ENCODE data around the gene HOXC9. TPM values are rescaled to one million over a fixed set of nuclear protein-coding genes. Genes with fewer than 3 reads are reported as not detected.

Gene HOXC9
- total and polyA plus RNA-seq, 9 of the 15 experiments (the other 6 are each of a cell fraction or from before 2014, with no cell fraction given), result 1.1 to 10.5 (median 9.3) TPM

- TF ChIP-seq, protein P1, sequence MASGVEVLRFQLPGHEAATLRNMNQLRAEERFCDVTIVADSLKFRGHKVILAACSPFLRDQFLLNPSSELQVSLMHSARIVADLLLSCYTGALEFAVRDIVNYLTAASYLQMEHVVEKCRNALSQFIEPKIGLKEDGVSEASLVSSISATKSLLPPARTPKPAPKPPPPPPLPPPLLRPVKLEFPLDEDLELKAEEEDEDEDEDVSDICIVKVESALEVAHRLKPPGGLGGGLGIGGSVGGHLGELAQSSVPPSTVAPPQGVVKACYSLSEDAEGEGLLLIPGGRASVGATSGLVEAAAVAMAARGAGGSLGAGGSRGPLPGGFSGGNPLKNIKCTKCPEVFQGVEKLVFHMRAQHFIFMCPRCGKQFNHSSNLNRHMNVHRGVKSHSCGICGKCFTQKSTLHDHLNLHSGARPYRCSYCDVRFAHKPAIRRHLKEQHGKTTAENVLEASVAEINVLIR (CRISPR knock-in tag; IDR thresholded peaks at IDR 0.05), result no peak
- TF ChIP-seq ZNF561 (CRISPR knock-in tag; conservative IDR thresholded peaks at IDR 0.05) (no peak), CSDE1 (IDR thresholded peaks at IDR 0.05) (no peak), TARDBP (IDR thresholded peaks at IDR 0.05) (no peak), ZNF699 (CRISPR knock-in tag; IDR thresholded peaks at IDR 0.05; ENCODE audit: insufficient replicate concordance) (no peak), IRF2 (CRISPR knock-in tag; IDR thresholded peaks at IDR 0.05) (no peak), STAT5A (IDR thresholded peaks at IDR 0.05; ENCODE audit: borderline replicate concordance, low read length) (no peak), PTBP1 (IDR thresholded peaks at IDR 0.05; ENCODE audit: low read depth, low read length) (0 out of 2 replicates have a peak, but pooled peaks have one; percentile 19), KAT8 (IDR thresholded peaks at IDR 0.05; ENCODE audit: low read depth) (no peak), FOSL1 (tag; conservative IDR thresholded peaks at IDR 0.05) (no peak), TAF7 (tag; IDR thresholded peaks at IDR 0.05) (no peak), NRF1 (conservative IDR thresholded peaks at IDR 0.05 in 1 of 2, IDR thresholded peaks at IDR 0.05 in 1 of 2) (no peak), ZNF174 (CRISPR knock-in tag; IDR thresholded peaks at IDR 0.05) (no peak), ZNF408 (CRISPR knock-in tag; IDR thresholded peaks at IDR 0.05; ENCODE audit: low read depth) (no peak), TAL1 (IDR thresholded peaks at IDR 0.05) (no peak), NFATC3 (IDR thresholded peaks at IDR 0.05) (no peak)
- TF ChIP-seq, protein P2, sequence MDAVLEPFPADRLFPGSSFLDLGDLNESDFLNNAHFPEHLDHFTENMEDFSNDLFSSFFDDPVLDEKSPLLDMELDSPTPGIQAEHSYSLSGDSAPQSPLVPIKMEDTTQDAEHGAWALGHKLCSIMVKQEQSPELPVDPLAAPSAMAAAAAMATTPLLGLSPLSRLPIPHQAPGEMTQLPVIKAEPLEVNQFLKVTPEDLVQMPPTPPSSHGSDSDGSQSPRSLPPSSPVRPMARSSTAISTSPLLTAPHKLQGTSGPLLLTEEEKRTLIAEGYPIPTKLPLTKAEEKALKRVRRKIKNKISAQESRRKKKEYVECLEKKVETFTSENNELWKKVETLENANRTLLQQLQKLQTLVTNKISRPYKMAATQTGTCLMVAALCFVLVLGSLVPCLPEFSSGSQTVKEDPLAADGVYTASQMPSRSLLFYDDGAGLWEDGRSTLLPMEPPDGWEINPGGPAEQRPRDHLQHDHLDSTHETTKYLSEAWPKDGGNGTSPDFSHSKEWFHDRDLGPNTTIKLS (IDR thresholded peaks at IDR 0.05; ENCODE audit: borderline replicate concordance, low read depth), result no peak
- TF ChIP-seq, protein P3, sequence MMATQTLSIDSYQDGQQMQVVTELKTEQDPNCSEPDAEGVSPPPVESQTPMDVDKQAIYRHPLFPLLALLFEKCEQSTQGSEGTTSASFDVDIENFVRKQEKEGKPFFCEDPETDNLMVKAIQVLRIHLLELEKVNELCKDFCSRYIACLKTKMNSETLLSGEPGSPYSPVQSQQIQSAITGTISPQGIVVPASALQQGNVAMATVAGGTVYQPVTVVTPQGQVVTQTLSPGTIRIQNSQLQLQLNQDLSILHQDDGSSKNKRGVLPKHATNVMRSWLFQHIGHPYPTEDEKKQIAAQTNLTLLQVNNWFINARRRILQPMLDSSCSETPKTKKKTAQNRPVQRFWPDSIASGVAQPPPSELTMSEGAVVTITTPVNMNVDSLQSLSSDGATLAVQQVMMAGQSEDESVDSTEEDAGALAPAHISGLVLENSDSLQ (IDR thresholded peaks at IDR 0.05), result peak; percentile 89
- TF ChIP-seq, protein P4, sequence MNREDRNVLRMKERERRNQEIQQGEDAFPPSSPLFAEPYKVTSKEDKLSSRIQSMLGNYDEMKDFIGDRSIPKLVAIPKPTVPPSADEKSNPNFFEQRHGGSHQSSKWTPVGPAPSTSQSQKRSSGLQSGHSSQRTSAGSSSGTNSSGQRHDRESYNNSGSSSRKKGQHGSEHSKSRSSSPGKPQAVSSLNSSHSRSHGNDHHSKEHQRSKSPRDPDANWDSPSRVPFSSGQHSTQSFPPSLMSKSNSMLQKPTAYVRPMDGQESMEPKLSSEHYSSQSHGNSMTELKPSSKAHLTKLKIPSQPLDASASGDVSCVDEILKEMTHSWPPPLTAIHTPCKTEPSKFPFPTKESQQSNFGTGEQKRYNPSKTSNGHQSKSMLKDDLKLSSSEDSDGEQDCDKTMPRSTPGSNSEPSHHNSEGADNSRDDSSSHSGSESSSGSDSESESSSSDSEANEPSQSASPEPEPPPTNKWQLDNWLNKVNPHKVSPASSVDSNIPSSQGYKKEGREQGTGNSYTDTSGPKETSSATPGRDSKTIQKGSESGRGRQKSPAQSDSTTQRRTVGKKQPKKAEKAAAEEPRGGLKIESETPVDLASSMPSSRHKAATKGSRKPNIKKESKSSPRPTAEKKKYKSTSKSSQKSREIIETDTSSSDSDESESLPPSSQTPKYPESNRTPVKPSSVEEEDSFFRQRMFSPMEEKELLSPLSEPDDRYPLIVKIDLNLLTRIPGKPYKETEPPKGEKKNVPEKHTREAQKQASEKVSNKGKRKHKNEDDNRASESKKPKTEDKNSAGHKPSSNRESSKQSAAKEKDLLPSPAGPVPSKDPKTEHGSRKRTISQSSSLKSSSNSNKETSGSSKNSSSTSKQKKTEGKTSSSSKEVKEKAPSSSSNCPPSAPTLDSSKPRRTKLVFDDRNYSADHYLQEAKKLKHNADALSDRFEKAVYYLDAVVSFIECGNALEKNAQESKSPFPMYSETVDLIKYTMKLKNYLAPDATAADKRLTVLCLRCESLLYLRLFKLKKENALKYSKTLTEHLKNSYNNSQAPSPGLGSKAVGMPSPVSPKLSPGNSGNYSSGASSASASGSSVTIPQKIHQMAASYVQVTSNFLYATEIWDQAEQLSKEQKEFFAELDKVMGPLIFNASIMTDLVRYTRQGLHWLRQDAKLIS (CRISPR knock-in tag; IDR thresholded peaks at IDR 0.05), result no peak
- TF ChIP-seq, protein P5, sequence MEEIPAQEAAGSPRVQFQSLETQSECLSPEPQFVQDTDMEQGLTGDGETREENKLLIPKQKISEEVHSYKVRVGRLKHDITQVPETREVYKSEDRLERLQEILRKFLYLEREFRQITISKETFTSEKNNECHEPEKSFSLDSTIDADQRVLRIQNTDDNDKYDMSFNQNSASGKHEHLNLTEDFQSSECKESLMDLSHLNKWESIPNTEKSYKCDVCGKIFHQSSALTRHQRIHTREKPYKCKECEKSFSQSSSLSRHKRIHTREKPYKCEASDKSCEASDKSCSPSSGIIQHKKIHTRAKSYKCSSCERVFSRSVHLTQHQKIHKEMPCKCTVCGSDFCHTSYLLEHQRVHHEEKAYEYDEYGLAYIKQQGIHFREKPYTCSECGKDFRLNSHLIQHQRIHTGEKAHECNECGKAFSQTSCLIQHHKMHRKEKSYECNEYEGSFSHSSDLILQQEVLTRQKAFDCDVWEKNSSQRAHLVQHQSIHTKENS (CRISPR knock-in tag; IDR thresholded peaks at IDR 0.05), result no peak
Measured at GRCh38 chr12:54017027-54017788, 17.2 kb downstream of the HOXC9 start (continued).
